ENCODE measurements around the gene CHRNA3. TPM values are rescaled to one million over a fixed set of nuclear protein-coding genes. Genes with fewer than 3 reads are reported as not detected.

Gene CHRNA3
- 0.13 TPM in 1 of 2 replicates, not detected in the other for total RNA-seq

GRCh38 chr15:78620527-78621421, at the start of gene CHRNA3:
CHRNA3 (minus strand) TSS chr15:78620996; CDS start chr15:78620794, 202 bp downstream.

GRCh38 chr15:78641102-78641748, 20.4 kb upstream of the CHRNA3 start, which contains the start of gene CHRNB4:
CHRNB4 (minus strand) TSS chr15:78641210; CDS start chr15:78641133, 77 bp downstream.

GRCh38 chr15:78565097-78565950, 55.5 kb downstream of the CHRNA3 start, which contains the start of gene CHRNA5:
CHRNA5 (plus strand) TSS chr15:78565520; CDS start chr15:78565720, 200 bp downstream.

Other genes with a start within 250 kb of the CHRNA3 start
- 14.3 and 17.2 TPM in 2 replicates for gene IREB2, start 182.8 kb downstream of the CHRNA3 start, total RNA-seq
- 2.2 TPM in 2 replicates for gene HYKK, start 113.4 kb downstream of the CHRNA3 start, total RNA-seq
- 136 and 137 TPM in 2 replicates for gene PSMA4, start 80.6 kb downstream of the CHRNA3 start, total RNA-seq
- 0.13 and 0.31 TPM in 2 replicates for gene CHRNA5, start 55.5 kb downstream of the CHRNA3 start, total RNA-seq
- gene CHRNB4, start 20.2 kb upstream of the CHRNA3 start, total RNA-seq, result not detected in 2 replicates
- 8.7 and 24.1 TPM in 2 replicates for gene ADAMTS7, start 190.5 kb upstream of the CHRNA3 start, total RNA-seq

Data from aortic smooth muscle cell (primary cell).